Stimulated activated CD8-positive, alpha-beta memory T cell treated with anti-CD3 and anti-CD28 coated beads, Interleukin-12 subunit alpha, Interleukin-12 subunit beta, amount 100 ng/mL, for 1 hour (primary cell): ENCODE data around the gene LDLRAD4.

ENCODE experiments used
- DNase-seq: peaks from one replicate; pipeline ENCODE4 v3.0.0-alpha.2; 2020; ENCODE audit warnings: low read depth

LDLRAD4 gene

GRCh38 chr18:13372531-13372951 is 154.0 kb downstream of the LDLRAD4 start:
- DNase-seq: no peak

- no peak for DNase-seq
Measured at GRCh38 chr18:13374096-13374467, 155.5 kb downstream of the LDLRAD4 start.

GRCh38 chr18:13374468-13375301 is 156.1 kb downstream of the LDLRAD4 start:
- DNase-seq: no peak

DNA sequence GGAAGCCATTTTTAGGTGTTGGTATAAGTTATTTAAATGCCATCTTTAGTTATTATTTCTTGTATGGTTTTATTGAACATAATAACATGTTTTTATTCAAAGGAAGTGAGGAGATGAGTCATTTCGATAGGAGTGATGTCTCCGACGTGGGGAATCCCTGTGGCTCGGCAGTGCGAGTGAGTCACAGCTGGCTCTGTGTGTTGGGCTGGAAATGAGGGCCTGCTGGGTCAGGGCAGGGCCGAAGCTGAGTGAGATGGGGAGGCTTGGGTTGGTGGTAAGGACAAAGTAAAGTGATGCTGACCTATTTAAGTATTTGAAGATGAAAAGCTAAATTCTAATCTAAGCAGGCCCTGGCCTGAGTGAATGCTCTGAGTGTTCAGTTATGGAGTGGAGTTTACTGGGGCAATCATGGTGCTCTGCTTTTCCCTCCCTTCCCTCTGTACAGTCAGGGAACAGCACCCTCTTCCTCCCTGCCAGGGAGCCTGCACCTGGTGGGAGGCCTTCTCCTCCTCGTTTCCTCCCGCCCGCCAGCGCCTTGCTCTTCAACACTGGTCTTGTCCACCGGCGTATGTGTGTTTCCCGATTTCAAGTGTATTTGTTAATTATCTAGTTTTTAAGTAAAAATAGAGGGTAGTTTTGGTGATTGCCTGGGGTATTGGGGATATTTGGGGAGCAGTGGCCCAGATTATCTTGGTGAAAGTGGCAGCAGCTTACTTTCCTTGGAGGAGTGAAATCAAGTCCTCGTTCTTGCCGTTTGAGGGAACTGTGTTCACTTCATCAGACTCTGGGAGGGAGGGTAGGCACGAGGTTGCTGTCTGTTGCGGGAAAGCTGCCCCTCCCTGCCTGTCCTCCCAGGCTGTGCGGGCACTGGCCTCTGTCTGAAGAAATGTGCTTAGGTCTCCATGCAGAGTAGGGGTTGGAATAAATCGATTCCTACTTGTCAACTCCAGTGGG is 157.0 kb downstream of the LDLRAD4 start:
- DNase-seq: peak; percentile 56

- DNase-seq: no peak
Measured at GRCh38 chr18:13376298-13376840, 157.8 kb downstream of the LDLRAD4 start.

DNA sequence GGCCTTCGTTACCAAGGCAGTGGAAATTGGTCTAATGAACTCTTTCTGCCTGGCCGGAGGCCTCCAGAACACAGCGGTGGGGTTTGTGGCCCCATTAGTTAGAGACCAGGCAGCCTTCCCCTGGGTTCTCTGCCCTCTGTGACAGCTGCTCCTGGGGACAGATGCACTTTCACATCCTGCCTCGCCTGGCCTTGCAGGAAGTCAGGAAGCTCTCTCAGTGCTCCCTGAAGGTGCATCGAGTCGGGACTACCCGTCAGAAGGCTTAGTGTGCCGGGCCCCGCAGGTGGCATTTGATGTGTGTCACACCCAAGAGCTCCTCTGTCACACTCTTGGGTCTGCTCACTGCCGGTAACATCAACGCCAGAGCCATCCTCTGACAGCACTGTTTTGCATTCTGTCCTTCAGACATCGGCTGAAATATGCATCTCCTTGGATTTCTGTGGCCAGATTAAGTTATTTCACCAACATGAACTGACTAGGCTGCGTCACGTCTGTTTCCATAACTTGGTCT is 158.3 kb downstream of the LDLRAD4 start:
- no peak for DNase-seq

DNA sequence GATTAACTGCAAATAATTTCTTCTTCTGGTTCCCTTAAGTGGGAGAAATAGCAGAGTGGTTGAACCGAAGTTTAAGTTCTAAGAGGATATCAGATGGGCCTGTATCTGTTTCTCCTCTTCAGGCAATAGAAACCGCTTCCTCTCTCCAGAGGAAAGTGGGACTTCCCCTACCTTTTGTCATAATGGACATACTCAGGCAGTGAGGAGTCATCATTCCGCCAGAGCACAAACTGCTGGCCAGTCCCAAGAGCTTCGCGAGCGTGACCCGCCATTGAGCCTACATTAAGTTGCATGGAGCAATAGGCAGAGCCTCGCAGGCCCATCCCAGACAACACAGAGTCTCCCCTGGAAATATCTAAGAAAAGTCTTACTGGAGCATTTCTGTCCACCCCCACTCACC is 158.9 kb downstream of the LDLRAD4 start:
- DNase-seq: no peak

DNA sequence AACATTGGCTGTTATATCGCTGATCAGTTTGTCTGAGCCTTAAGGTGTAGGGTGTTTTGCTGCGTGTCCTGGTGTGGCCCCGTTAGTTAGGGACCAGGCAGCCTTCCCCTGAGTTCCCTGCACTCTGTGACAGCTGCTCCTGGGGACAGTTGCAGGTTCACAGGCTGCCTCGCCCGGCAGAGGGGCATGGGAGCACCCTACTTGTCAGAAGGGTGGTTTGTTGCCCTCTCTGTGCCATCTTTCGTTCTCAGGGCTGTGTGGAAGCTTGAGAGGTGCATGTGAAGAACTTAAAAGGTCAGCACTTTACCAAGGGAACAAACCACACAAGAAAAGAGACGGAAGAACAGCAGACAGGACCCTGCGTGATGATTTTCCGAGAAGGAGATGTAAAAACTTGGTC is 159.6 kb downstream of the LDLRAD4 start:
- DNase-seq: no peak

DNA sequence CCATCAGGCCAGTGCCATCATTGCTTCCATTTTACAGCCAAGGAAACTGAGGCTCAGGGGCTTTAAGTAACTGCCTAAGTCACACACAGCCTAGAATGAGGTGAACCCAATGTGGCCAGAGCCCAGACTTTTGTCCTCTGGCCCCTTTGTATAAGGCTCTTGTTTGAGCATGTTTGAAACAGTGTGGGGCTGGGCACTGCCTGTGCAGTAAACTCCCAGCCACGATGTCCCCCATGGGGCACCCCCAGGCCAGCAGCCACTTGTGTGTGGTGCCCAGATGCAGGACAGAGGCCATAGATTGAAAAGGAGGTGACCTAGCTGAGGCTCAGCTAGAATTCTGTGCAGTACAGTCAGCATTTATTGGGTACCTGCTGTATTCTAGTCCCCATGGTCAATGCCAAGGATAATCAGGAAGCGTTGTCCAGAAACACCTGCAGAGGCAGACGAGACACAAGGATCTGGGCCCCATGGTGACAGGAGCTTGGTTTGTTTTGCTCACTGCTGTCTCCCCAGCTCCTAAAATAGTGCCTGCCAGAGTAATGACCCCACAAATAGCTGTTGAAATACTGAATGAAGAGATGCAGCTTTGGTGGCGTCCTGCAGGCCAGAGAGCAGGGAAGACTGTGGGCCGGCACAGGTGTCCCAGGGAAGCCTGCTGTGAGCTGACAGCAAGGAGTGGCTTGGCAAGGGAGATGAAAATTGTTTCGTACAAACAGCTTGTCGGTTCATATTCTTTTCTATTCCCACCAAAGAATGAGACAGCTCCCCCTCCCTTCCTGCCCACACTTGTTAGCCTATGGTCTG is 160.7 kb downstream of the LDLRAD4 start:
- DNase-seq: no peak

- DNase-seq: no peak
Measured at GRCh38 chr18:13379930-13380690, 161.6 kb downstream of the LDLRAD4 start.

- no peak for DNase-seq
Measured at GRCh38 chr18:13380691-13381070, 162.1 kb downstream of the LDLRAD4 start.

- no peak for DNase-seq
Measured at GRCh38 chr18:13381331-13381730, 162.8 kb downstream of the LDLRAD4 start.

GRCh38 chr18:13381944-13382365 is 163.4 kb downstream of the LDLRAD4 start:
- DNase-seq: no peak

DNA sequence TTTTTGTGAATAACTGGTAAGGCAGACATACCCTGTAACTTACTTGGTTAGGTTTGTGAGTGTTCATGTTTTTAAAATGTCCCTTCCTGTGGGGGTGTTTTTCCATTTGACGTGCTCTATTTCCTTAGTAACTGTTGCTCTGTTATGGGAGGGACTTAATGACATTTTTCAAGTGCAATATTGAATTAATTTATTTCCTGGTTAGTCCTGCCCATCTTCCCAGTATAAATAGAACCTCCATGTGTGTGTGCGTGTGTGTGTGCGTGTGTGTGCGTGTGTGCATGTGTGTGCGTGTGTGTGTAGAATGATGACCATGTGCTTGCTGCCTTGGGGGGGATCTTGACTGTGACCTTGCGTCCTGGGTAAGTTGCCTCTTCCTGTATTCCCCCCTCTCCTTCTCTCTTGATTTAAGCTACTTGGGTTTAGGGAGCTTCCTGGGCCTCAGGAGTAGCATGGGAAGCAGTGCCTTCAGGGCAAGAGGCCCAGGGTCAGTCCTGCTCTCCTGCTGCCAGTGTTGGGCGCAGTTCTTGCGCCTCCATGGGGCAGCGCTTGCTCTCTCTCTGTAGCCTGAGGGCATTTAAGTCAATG is 163.9 kb downstream of the LDLRAD4 start:
- no peak for DNase-seq

- DNase-seq: no peak
Measured at GRCh38 chr18:13382954-13383827, 164.6 kb downstream of the LDLRAD4 start.

GRCh38 chr18:13386891-13387801 is 168.6 kb downstream of the LDLRAD4 start:
- no peak for DNase-seq

GRCh38 chr18:13387855-13388548 is 169.4 kb downstream of the LDLRAD4 start:
- no peak for DNase-seq
